ENCODE measurements around the gene PCAT6. TPM values are rescaled to one million over a fixed set of nuclear protein-coding genes. Genes with fewer than 3 reads are reported as not detected.

The PCAT6 gene
- total and polyA plus RNA-seq, 2 experiments from 2014 or later, result 13.9 TPM; not detected in 1

DNA sequence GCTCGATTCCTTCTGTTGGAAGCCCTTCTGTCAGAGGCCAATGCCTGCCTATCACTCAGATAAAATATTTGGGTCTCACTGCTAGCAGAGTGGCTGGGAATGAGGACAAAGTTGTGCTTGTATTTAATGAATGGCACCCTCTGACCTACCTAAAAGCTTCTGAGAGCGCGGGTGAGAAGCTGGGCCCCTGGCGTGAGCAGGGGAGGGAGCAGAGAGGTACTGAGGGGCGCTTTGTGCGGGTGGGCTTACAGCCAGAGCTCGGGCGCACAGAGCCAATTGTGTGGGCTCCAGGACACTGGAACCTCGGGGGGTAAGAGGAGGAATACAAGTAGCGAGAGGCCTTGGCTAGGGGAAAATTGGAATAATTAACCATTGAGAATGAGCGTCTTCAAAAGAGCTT is 32.3 kb downstream of the PCAT6 start:
- Histone ChIP-seq H2AFZ (no peak overlapping the region), H3K27ac (no peak overlapping the region), H3K9ac (no peak overlapping the region), H3K36me3 (ENCODE audit: low read depth) (no peaks in the 10 kb centered on the region), H3K79me2 (ENCODE audit: insufficient read depth) (no peaks in the 10 kb centered on the region), H3F3A (ENCODE audit: insufficient read depth) (no peaks in the 10 kb centered on the region), H3K4me1 (ENCODE audit: insufficient read depth) (no peaks in the 10 kb centered on the region), H3K27me3 (replicated peaks; ENCODE audit: insufficient read depth) (no peaks in the 10 kb centered on the region), H4K20me1 (ENCODE audit: insufficient read depth) (no peaks in the 10 kb centered on the region), H3K4me3 (no peak overlapping the region), H3K9me2 (ENCODE audit: insufficient read depth) (no peaks in the 10 kb centered on the region), H3K4me2 (ENCODE audit: unreplicated experiment) (no peak overlapping the region), H3K9me3 (ENCODE audit: low read depth) (no peaks in the 10 kb centered on the region)
- TF ChIP-seq EZH2phosphoT487 (IDR thresholded peaks at IDR 0.05; ENCODE audit: insufficient read depth, low read depth) (no peak), EZH2 (IDR thresholded peaks at IDR 0.05; ENCODE audit: insufficient read depth, poor library complexity, severe bottlenecking) (no peak)
- WGBS, 2 experiments (ENCODE audit: low coverage in 1 of 2, low lambda C conversion rate in 2 of 2, missing lambda C conversion rate in 2 of 2), result 76 to 80% methylated on average over 11 of the region's 11 CpGs
- no peak for DNase-seq
- in situ Hi-C loops (cut with MboI), result no loop called here

DNA sequence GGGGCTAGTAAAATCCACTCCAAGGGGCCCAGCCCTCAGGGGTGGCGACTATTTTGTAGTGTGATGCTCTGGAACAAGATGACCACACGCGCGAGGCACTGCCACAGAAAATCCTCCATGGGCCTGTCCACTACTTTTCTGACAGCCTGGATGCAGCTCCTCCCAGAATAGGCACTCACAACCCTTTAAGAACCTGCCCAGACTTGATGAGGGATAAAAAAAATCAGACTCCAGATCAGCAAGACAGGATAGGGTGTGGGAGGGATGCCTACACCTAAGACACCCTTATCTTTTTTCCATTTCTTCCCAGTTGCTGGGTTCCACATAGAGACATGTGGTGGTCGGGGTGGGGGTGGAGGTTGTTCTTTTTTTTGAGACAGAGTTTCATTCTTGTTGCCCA is 33.5 kb downstream of the PCAT6 start:
- Histone ChIP-seq H2AFZ (no peak overlapping the region), H3K9ac (no peak overlapping the region), H3K36me3 (ENCODE audit: low read depth) (no peaks in the 10 kb centered on the region), H3K9me2 (ENCODE audit: insufficient read depth) (no peaks in the 10 kb centered on the region), H3K9me3 (ENCODE audit: low read depth) (no peaks in the 10 kb centered on the region), H3K79me2 (ENCODE audit: insufficient read depth) (no peaks in the 10 kb centered on the region), H4K20me1 (ENCODE audit: insufficient read depth) (no peaks in the 10 kb centered on the region), H3K4me1 (ENCODE audit: insufficient read depth) (no peaks in the 10 kb centered on the region), H3K27ac (no peak overlapping the region), H3K27me3 (replicated peaks; ENCODE audit: insufficient read depth) (no peaks in the 10 kb centered on the region), H3K4me2 (ENCODE audit: unreplicated experiment) (no peak overlapping the region), H3K4me3 (no peak overlapping the region), H3F3A (ENCODE audit: insufficient read depth) (no peaks in the 10 kb centered on the region)
- no peak for TF ChIP-seq EZH2phosphoT487 (IDR thresholded peaks at IDR 0.05; ENCODE audit: insufficient read depth, low read depth)
- TF ChIP-seq EZH2 (IDR thresholded peaks at IDR 0.05; ENCODE audit: insufficient read depth, poor library complexity, severe bottlenecking), result no peak
- DNase-seq, result no peak
- in situ Hi-C loops (cut with MboI), result no loop called here
- 76 to 81% methylated on average over 5 of the region's 5 CpGs for WGBS, 2 experiments (ENCODE audit: low coverage in 1 of 2, low lambda C conversion rate in 2 of 2, missing lambda C conversion rate in 2 of 2)

DNA sequence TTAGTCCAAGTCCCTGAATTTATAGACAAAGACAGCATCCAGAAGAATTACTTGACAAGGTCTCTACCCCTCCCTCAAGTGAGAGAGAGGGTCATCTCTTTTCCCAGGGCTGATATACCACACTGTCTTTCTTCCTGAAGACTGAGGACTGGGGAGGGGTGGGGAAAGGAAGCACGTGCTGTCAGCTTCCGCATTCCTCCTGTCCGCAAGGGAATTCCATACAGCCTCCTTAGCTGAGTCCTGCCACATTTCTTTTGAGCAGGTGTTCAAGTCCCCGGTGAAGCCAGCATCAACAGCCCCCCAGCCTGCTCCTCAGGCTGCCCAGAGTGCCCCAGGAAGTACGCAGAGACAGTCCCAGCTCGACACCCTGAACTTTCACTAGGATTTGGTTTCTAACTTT is 34.2 kb downstream of the PCAT6 start:
- Histone ChIP-seq H2AFZ (no peak overlapping the region), H3K4me1 (ENCODE audit: insufficient read depth) (no peaks in the 10 kb centered on the region), H3K4me2 (ENCODE audit: unreplicated experiment) (no peak overlapping the region), H3K9ac (no peak overlapping the region), H3K36me3 (ENCODE audit: low read depth) (no peaks in the 10 kb centered on the region), H3F3A (ENCODE audit: insufficient read depth) (no peaks in the 10 kb centered on the region), H3K9me3 (ENCODE audit: low read depth) (no peaks in the 10 kb centered on the region), H3K27ac (no peak overlapping the region), H3K4me3 (no peak overlapping the region), H3K79me2 (ENCODE audit: insufficient read depth) (no peaks in the 10 kb centered on the region), H3K27me3 (replicated peaks; ENCODE audit: insufficient read depth) (no peaks in the 10 kb centered on the region), H4K20me1 (ENCODE audit: insufficient read depth) (no peaks in the 10 kb centered on the region), H3K9me2 (ENCODE audit: insufficient read depth) (no peaks in the 10 kb centered on the region)
- DNase-seq, result no peak
- 35 to 47% methylated on average over 6 of the region's 6 CpGs for WGBS, 2 experiments (ENCODE audit: low coverage in 1 of 2, low lambda C conversion rate in 2 of 2, missing lambda C conversion rate in 2 of 2)
- in situ Hi-C loops (cut with MboI), result no loop called here
- TF ChIP-seq EZH2phosphoT487 (IDR thresholded peaks at IDR 0.05; ENCODE audit: insufficient read depth, low read depth) (no peak), EZH2 (IDR thresholded peaks at IDR 0.05; ENCODE audit: insufficient read depth, poor library complexity, severe bottlenecking) (no peak)

DNA sequence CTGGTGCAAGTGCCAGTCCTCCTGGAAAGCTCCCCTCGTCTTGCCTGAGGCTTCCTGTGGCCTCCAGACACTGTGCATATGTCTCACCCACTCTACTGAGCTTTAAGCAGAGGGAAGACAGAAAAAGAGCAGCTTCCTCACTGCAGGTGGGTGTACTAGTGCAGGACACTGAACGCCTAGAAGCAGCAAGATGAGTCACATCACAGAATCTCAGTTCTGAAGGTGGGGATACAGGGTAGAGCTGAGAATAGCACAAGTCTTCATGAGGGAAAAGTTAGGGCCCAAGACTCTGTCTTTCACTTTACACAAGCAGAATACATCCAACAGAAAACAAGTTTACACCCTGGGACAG is 37.4 kb downstream of the PCAT6 start:
- Histone ChIP-seq H3K9me3 (ENCODE audit: low read depth) (no peaks in the 10 kb centered on the region), H3K4me3 (no peak overlapping the region), H4K20me1 (ENCODE audit: insufficient read depth) (no peaks in the 10 kb centered on the region), H3K27ac (no peak overlapping the region), H3K4me2 (ENCODE audit: unreplicated experiment) (no peak overlapping the region), H3K4me1 (ENCODE audit: insufficient read depth) (no peaks in the 10 kb centered on the region), H3F3A (ENCODE audit: insufficient read depth) (no peaks in the 10 kb centered on the region), H2AFZ (no peak overlapping the region), H3K9me2 (ENCODE audit: insufficient read depth) (no peaks in the 10 kb centered on the region), H3K27me3 (replicated peaks; ENCODE audit: insufficient read depth) (no peaks in the 10 kb centered on the region), H3K36me3 (ENCODE audit: low read depth) (no peaks in the 10 kb centered on the region), H3K79me2 (ENCODE audit: insufficient read depth) (no peaks in the 10 kb centered on the region), H3K9ac (no peak overlapping the region)
- in situ Hi-C loops (cut with MboI), result no loop called here
- no peak for TF ChIP-seq EZH2 (IDR thresholded peaks at IDR 0.05; ENCODE audit: insufficient read depth, poor library complexity, severe bottlenecking)
- TF ChIP-seq EZH2phosphoT487 (IDR thresholded peaks at IDR 0.05; ENCODE audit: insufficient read depth, low read depth), result no peak
- WGBS, 2 experiments (ENCODE audit: low coverage in 1 of 2, low lambda C conversion rate in 2 of 2, missing lambda C conversion rate in 2 of 2), result 41 to 46% methylated on average over 2 of the region's 2 CpGs
- DNase-seq, result no peak

Data from GM23248 (cell line).